Gastrocnemius medialis (tissue), 4 donors: ENCODE data around the gene NSL1. TPM values are rescaled to one million over a fixed set of nuclear protein-coding genes. Genes with fewer than 3 reads are reported as not detected.

ENCODE experiments used
- ATAC-seq, 2 donors: fragments of 150-250 bp; one replicate each; pipeline ENCODE4 v1.9.1; 2016
- DNase-seq, 2 donors: peaks; one replicate each; pipeline ENCODE4 v3.0.0-alpha.2; 2019
- H3K27ac ChIP-seq, 4 donors: fragments of 200-600 bp; sonication (generic); 1 replicate in 1 of 4; 2 replicates in 3 of 4; pipeline ENCODE4 v1.5.1; 2016 to 2018; ENCODE audit warnings: mild to moderate bottlenecking in 2 of 4, moderate library complexity in 1 of 4
- H3K27me3 ChIP-seq, 3 donors: fragments of 200-600 bp; sonication (generic) in 2 of 3; 1 replicate in 1 of 3; 2 replicates in 2 of 3; pipeline versions ENCODE4 v1.5.1 to v1.6.0; 2016 to 2019; ENCODE audit warnings: mild to moderate bottlenecking in 1 of 3, moderate library complexity in 1 of 3
- H3K36me3 ChIP-seq, 2 donors: fragments of 200-600 bp; sonication (generic) in 1 of 2; one replicate each; pipeline ENCODE4 v1.5.1; 2017 to 2018
- H3K4me1 ChIP-seq, 2 donors: fragments of 200-600 bp; sonication (generic) in 1 of 2; one replicate each; pipeline ENCODE4 v1.5.1; 2016 to 2017; ENCODE audit warnings: mild to moderate bottlenecking in 2 of 2
- H3K4me3 ChIP-seq, 4 donors: fragments of 200-600 bp; sonication (generic) in 3 of 4; 1 replicate in 1 of 4; 2 replicates in 3 of 4; pipeline ENCODE4 v1.5.1; 2016 to 2019; ENCODE audit warnings: mild to moderate bottlenecking in 2 of 4
- H3K9me3 ChIP-seq, 3 donors: fragments of 200-600 bp; sonication (generic) in 2 of 3; 1 replicate in 1 of 3; 2 replicates in 2 of 3; pipeline ENCODE4 v1.5.1; 2016 to 2019
- POLR2A ChIP-seq, 2 donors: fragments of 450-650 bp; IDR thresholded peaks; one replicate each; pipeline ENCODE4 v1.6.1; 2017; ENCODE audit warnings: antibody characterized with exemption in 2 of 2, mild to moderate bottlenecking in 2 of 2, moderate library complexity in 2 of 2
- in situ Hi-C, 4 donors: fragments of 200-750 bp; cut with MboI; loops; one replicate each; pipeline versions ENCODE4 v1.15.0 to v1.8.0; 2017; ENCODE audit warnings: low sequenced_read_pairs in 4 of 4
- intact Hi-C: fragments of 100-400 bp; cut with DNase I; formaldehyde crosslinking; loops from one replicate; pipeline ENCODE4 v1.15.1; 2023; ENCODE audit warnings: low total_unique reads
- total RNA-seq, 4 donors: library from RNA; depleted of rRNA; stranded (reverse); fragments of >200 nt; gene quantifications; one replicate each; pipeline versions ENCODE4 v1.1.0 to v1.2.3, GENCODE V29; 2016
- TF ChIP-seq, protein P1 (sequence below), 5 experiments: fragments of 450-650 bp in 3 of 5; fragments of 200-600 bp in 2 of 5; sonication (generic) in 2 of 5; IDR thresholded peaks in 4 of 5; conservative IDR thresholded peaks in 1 of 5; 1 replicate in 4 of 5; 2 replicates in 1 of 5; pipeline ENCODE4 v1.5.1; 2016 to 2019; ENCODE audit warnings: antibody characterized with exemption in 5 of 5, mild to moderate bottlenecking in 3 of 5, moderate library complexity in 3 of 5

NSL1 gene
- total RNA-seq, 4 donors from 2014 or later, result 21.3 to 42.6 (median 28.2) TPM

GRCh38 chr1:212684076-212684475 lies 107.5 kb downstream of the NSL1 start:
- Histone ChIP-seq H3K27me3 (no peaks in the 10 kb centered on the region), H3K4me1 (no peaks in the 10 kb centered on the region), H3K36me3 (no peaks in the 10 kb centered on the region), H3K4me3 (no peak overlapping the region), H3K27ac (no peak overlapping the region), H3K9me3 (no peaks in the 10 kb centered on the region)
- ATAC-seq, result no peak
- DNase-seq, result no peak
- in situ Hi-C loops (no loop called here), intact Hi-C loops (no loop called here)
- TF ChIP-seq, protein P1, sequence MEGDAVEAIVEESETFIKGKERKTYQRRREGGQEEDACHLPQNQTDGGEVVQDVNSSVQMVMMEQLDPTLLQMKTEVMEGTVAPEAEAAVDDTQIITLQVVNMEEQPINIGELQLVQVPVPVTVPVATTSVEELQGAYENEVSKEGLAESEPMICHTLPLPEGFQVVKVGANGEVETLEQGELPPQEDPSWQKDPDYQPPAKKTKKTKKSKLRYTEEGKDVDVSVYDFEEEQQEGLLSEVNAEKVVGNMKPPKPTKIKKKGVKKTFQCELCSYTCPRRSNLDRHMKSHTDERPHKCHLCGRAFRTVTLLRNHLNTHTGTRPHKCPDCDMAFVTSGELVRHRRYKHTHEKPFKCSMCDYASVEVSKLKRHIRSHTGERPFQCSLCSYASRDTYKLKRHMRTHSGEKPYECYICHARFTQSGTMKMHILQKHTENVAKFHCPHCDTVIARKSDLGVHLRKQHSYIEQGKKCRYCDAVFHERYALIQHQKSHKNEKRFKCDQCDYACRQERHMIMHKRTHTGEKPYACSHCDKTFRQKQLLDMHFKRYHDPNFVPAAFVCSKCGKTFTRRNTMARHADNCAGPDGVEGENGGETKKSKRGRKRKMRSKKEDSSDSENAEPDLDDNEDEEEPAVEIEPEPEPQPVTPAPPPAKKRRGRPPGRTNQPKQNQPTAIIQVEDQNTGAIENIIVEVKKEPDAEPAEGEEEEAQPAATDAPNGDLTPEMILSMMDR (IDR thresholded peaks at IDR 0.05 in 4 of 5, conservative IDR thresholded peaks at IDR 0.05 in 1 of 5), result no peak
- no peak for TF ChIP-seq POLR2A (IDR thresholded peaks at IDR 0.05)

DNA sequence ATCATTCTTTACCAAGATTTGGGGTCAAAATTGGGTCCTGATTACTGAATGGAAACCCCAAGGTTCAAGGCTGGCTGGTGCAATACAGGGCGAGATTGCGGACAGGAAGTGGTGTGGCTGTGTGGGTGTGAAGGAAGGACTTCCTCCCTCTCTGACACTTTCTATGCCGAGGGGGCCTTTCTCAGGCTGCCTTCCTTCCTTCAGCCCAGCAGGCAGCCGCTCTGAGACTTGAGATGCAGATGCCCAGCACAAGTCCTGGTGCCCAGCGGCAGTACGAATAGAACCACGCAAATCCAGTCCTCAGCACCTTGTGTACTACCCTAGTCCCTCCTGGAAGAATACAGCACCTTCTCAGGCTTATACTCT lies 108.2 kb downstream of the NSL1 start:
- no peaks in the 10 kb centered on the region for H3K27me3 ChIP-seq
- no peaks in the 10 kb centered on the region for H3K36me3 ChIP-seq
- no peak for TF ChIP-seq POLR2A (IDR thresholded peaks at IDR 0.05)
- TF ChIP-seq, protein P1 (IDR thresholded peaks at IDR 0.05 in 4 of 5, conservative IDR thresholded peaks at IDR 0.05 in 1 of 5), result no peak
- H3K9me3 ChIP-seq, result no peaks in the 10 kb centered on the region
- DNase-seq (no peak), ATAC-seq (no peak)
- in situ Hi-C loops (no loop called here), intact Hi-C loops (no loop called here)
- no peaks in the 10 kb centered on the region for H3K4me1 ChIP-seq
- no peak overlapping the region for H3K4me3 ChIP-seq
- no peak overlapping the region for H3K27ac ChIP-seq

GRCh38 chr1:212680680-212681389 lies 110.7 kb downstream of the NSL1 start:
- H3K4me1 ChIP-seq, result no peaks in the 10 kb centered on the region
- TF ChIP-seq POLR2A (IDR thresholded peaks at IDR 0.05), result no peak
- TF ChIP-seq, protein P1 (IDR thresholded peaks at IDR 0.05 in 4 of 5, conservative IDR thresholded peaks at IDR 0.05 in 1 of 5), result no peak
- ATAC-seq (no peak), DNase-seq (no peak)
- H3K4me3 ChIP-seq, result no peak overlapping the region
- H3K27ac ChIP-seq, result no peak overlapping the region
- in situ Hi-C loops, result no loop called here
- no peaks in the 10 kb centered on the region for H3K27me3 ChIP-seq
- H3K36me3 ChIP-seq, result no peaks in the 10 kb centered on the region
- intact Hi-C loops, result no loop called here
- no peaks in the 10 kb centered on the region for H3K9me3 ChIP-seq

DNA sequence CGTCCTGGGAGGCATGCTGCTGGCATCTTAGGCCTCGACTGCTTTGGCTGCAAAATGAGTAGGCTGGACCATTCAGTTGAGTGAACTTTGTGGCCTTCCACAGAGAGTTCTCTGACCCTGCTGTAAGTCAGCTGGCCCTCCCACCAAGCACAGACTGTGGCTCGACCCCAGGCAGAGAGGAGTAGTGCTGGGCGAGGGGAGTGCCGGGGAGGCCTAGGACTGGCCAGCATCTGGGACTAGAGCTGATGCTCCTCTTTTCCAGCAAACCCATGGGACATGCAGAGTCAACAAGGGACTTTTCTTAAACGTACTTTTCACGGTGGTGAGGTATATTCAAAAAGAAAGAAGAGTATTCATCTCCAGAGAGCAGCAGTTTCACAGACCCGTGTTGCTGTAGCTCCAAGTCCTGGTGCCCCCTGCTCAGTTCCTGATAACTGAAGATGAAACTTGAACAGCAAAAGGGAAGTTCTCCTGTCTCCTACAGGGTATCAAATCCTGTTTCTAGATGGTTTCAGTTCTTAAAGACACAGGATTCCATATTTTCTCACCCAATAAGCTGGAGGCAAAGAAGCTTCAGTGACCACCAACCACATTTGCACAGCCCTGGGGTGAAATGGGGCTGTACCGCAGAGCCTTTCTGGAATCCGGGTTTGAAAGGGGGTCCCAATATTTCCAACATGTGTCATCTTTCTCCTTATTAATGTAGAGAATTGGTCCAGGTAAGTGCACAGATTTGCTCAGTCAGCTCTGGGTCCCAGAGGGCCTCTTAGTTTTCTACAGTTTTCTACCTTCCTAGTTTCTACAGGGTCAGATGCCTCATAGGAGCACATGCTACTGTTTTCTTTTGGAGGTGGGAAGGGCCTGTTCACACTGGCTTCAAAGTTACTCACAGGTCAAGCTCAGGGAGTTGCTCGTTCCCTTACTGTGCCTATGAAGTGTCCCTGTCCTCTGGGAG lies 112.8 kb downstream of the NSL1 start:
- Histone ChIP-seq H3K9me3 (no peaks in the 10 kb centered on the region), H3K4me1 (no peaks in the 10 kb centered on the region), H3K27me3 (no peaks in the 10 kb centered on the region), H3K4me3 (no peak overlapping the region), H3K36me3 (no peaks in the 10 kb centered on the region), H3K27ac (no peak overlapping the region)
- intact Hi-C loops (no loop called here), in situ Hi-C loops (no loop called here)
- DNase-seq (no peak), ATAC-seq (no peak)
- TF ChIP-seq POLR2A (IDR thresholded peaks at IDR 0.05), result no peak
- TF ChIP-seq, protein P1 (IDR thresholded peaks at IDR 0.05 in 4 of 5, conservative IDR thresholded peaks at IDR 0.05 in 1 of 5), result no peak
